ENCODE measurements around the gene LHPP.

GRCh38 chr10:124655191-124656112 lies 193.8 kb downstream of the LHPP start:
- no peak for TF ChIP-seq CTCF (IDR thresholded peaks at IDR 0.05)
- TF ChIP-seq POLR2A (IDR thresholded peaks at IDR 0.05), result no peak
- no peak for TF ChIP-seq EP300 (IDR thresholded peaks at IDR 0.05)
- no peak for TF ChIP-seq POLR2AphosphoS5 (IDR thresholded peaks at IDR 0.05)
